Thyroid gland (tissue), 4 donors: Measurements from ENCODE around the gene KIR2DL4.

ENCODE experiments used
- CTCF ChIP-seq, 6 experiments: fragments of 200-600 bp in 3 of 6; fragments of 450-650 bp in 3 of 6; sonication (generic) in 3 of 6; IDR thresholded peaks; one replicate each; pipeline ENCODE4 v1.5.1; 2016 to 2019; ENCODE audit warnings: antibody characterized with exemption in 6 of 6, mild to moderate bottlenecking in 2 of 6, inconsistent platforms in 1 of 6, moderate library complexity in 1 of 6
- POLR2A ChIP-seq, 2 donors: fragments of 450-650 bp; IDR thresholded peaks; one replicate each; pipeline ENCODE4 v1.6.1; 2017; ENCODE audit warnings: antibody characterized with exemption in 2 of 2, mild to moderate bottlenecking in 2 of 2, moderate library complexity in 1 of 2

GRCh38 chr19:54804101-54804500 is 691 bp downstream of the KIR2DL4 start:
- TF ChIP-seq CTCF (IDR thresholded peaks at IDR 0.05) (no peak), POLR2A (IDR thresholded peaks at IDR 0.05) (no peak)
